Hepatocyte (in vitro differentiated cells): ENCODE measurements around the gene STK10. TPM values are rescaled to one million over a fixed set of nuclear protein-coding genes. Genes with fewer than 3 reads are reported as not detected.

ENCODE experiments used
- DNase-seq: peaks from one replicate; pipeline ENCODE4 v3.0.0-alpha.2; 2016; ENCODE audit warnings: low spot score
- H2AFZ ChIP-seq: fragments of 200-600 bp; sonication (generic); 2 replicates; pipeline ENCODE4 v1.6.0; 2016; ENCODE audit warnings: antibody characterized with exemption, mild to moderate bottlenecking
- H3K27ac ChIP-seq: fragments of 200-600 bp; sonication (generic); 2 replicates; pipeline ENCODE4 v1.5.1; 2016; ENCODE audit warnings: mild to moderate bottlenecking
- H3K27me3 ChIP-seq: fragments of 200-600 bp; sonication (generic); 2 replicates; pipeline ENCODE4 v1.6.1; 2016
- H3K36me3 ChIP-seq: fragments of 200-600 bp; sonication (generic); replicated peaks from 2 replicates; pipeline ENCODE4 v1.5.1; 2016; ENCODE audit warnings: low read depth; ENCODE audit not compliant: insufficient read depth
- H3K4me1 ChIP-seq: fragments of 200-600 bp; sonication (generic); 2 replicates; pipeline ENCODE4 v1.5.1; 2016; ENCODE audit warnings: mild to moderate bottlenecking, moderate library complexity; ENCODE audit not compliant: insufficient read depth
- H3K4me2 ChIP-seq: fragments of 200-600 bp; sonication (generic); 2 replicates; pipeline ENCODE4 v1.6.0; 2016
- H3K4me3 ChIP-seq: fragments of 200-600 bp; sonication (generic); 2 replicates; pipeline ENCODE4 v1.5.1; 2016; ENCODE audit warnings: mild to moderate bottlenecking
- H3K79me2 ChIP-seq: fragments of 200-600 bp; sonication (generic); 2 replicates; pipeline ENCODE4 v1.6.0; 2017; ENCODE audit warnings: mild to moderate bottlenecking
- H3K9me2 ChIP-seq: fragments of 200-600 bp; sonication (generic); replicated peaks from 2 replicates; pipeline ENCODE4 v1.6.0; 2017; ENCODE audit warnings: mild to moderate bottlenecking; ENCODE audit not compliant: insufficient read depth
- H3K9me3 ChIP-seq: fragments of 200-600 bp; sonication (generic); 2 replicates; pipeline ENCODE4 v1.5.1; 2016; ENCODE audit warnings: low read depth, mild to moderate bottlenecking
- H4K20me1 ChIP-seq: fragments of 200-600 bp; sonication (generic); 2 replicates; pipeline ENCODE4 v1.6.0; 2016; ENCODE audit warnings: mild to moderate bottlenecking; ENCODE audit not compliant: insufficient read depth, poor library complexity, severe bottlenecking
- CTCF ChIP-seq: fragments of 200-600 bp; sonication (generic); IDR thresholded peaks from 2 replicates; pipeline ENCODE4 v1.5.1; 2016; ENCODE audit warnings: antibody characterized with exemption, mild to moderate bottlenecking; ENCODE audit not compliant: poor library complexity
- EZH2 ChIP-seq: fragments of 200-600 bp; sonication (generic); IDR thresholded peaks from 2 replicates; pipeline ENCODE4 v1.6.1; 2016; ENCODE audit warnings: antibody characterized with exemption, mild to moderate bottlenecking, borderline replicate concordance
- EZH2phosphoT487 ChIP-seq: fragments of 200-600 bp; sonication (generic); IDR thresholded peaks from one replicate; pipeline ENCODE4 v1.6.1; 2018; ENCODE audit warnings: antibody characterized with exemption, mild to moderate bottlenecking, low read depth, moderate library complexity; ENCODE audit not compliant: unreplicated experiment, severe bottlenecking
- WGBS: methylation state at CpG from one replicate; pipeline ENCODE4 v1.1.6; 2016; ENCODE audit warnings: low lambda C conversion rate; ENCODE audit errors: missing lambda C conversion rate; 5-methylcytosine and 5-hydroxymethylcytosine counted together
- polyA plus RNA-seq: library from polyadenylated mRNA; unstranded; fragments of >200 nt; fragmentation: Nextera tagmentation; extraction: Ambion mirVana; gene quantifications from 2 replicates; pipeline ENCODE4 v1.2.1, GENCODE V29; 2016
- total RNA-seq: library from RNA; depleted of rRNA; stranded (reverse); fragments of >200 nt; gene quantifications from 2 replicates; pipeline ENCODE4 v1.2.3, GENCODE V29; 2014

The STK10 gene
- total and polyA plus RNA-seq, 2 experiments from 2014 or later, result 11.3 to 19.3 TPM

GRCh38 chr5:172140120-172140519 is 47.9 kb downstream of the STK10 start:
- Histone ChIP-seq H3K27ac (no peak overlapping the region), H2AFZ (no peak overlapping the region), H3K9me3 (no peaks in the 10 kb centered on the region), H3K27me3 (no peaks in the 10 kb centered on the region), H3K9me2 (no peaks in the 10 kb centered on the region), H3K4me2 (no peak overlapping the region), H3K79me2 (peaks cover 7% of the 10 kb centered on the region), H3K4me3 (no peak overlapping the region), H3K4me1 (peaks cover 30% of the 10 kb centered on the region), H4K20me1 (no peaks in the 10 kb centered on the region), H3K36me3 (no peaks in the 10 kb centered on the region)
- DNase-seq, result no peak
- TF ChIP-seq CTCF (no peak), EZH2 (no peak), EZH2phosphoT487 (no peak)
- WGBS, result 97% methylated on average over 9 of the region's 9 CpGs

- Histone ChIP-seq H3K79me2 (peaks cover 7% of the 10 kb centered on the region), H3K9me2 (no peaks in the 10 kb centered on the region), H3K36me3 (no peaks in the 10 kb centered on the region), H3K27me3 (no peaks in the 10 kb centered on the region), H3K27ac (no peak overlapping the region), H4K20me1 (no peaks in the 10 kb centered on the region), H2AFZ (no peak overlapping the region), H3K4me2 (no peak overlapping the region), H3K4me3 (no peak overlapping the region), H3K4me1 (peaks cover 6% of the 10 kb centered on the region), H3K9me3 (no peaks in the 10 kb centered on the region)
- no peak for DNase-seq
- TF ChIP-seq CTCF (no peak), EZH2phosphoT487 (no peak), EZH2 (no peak)
- WGBS, result 82% methylated on average over 3 of the region's 3 CpGs
Observed at GRCh38 chr5:172137046-172137445, 51.0 kb downstream of the STK10 start.

GRCh38 chr5:172133359-172134029 is 54.5 kb downstream of the STK10 start:
- Histone ChIP-seq H2AFZ (no peak overlapping the region), H3K27ac (no peak overlapping the region), H4K20me1 (no peaks in the 10 kb centered on the region), H3K36me3 (no peaks in the 10 kb centered on the region), H3K27me3 (no peaks in the 10 kb centered on the region), H3K79me2 (peaks cover 7% of the 10 kb centered on the region), H3K4me3 (no peak overlapping the region), H3K4me2 (no peak overlapping the region), H3K9me2 (no peaks in the 10 kb centered on the region), H3K4me1 (no peaks in the 10 kb centered on the region), H3K9me3 (no peaks in the 10 kb centered on the region)
- TF ChIP-seq EZH2 (no peak), EZH2phosphoT487 (no peak), CTCF (no peak)
- no peak for DNase-seq
- 84% methylated on average over 10 of the region's 10 CpGs for WGBS
